H1 (cell line): Measurements from ENCODE around the gene PLXDC2. TPM values are rescaled to one million over a fixed set of nuclear protein-coding genes. Genes with fewer than 3 reads are reported as not detected.

Source experiments
- CTCF ChIA-PET: fragments of 300-600 bp; sonication (Branson Sonifier 250); formaldehyde crosslinking; loops from one replicate; lab custom pipeline; 2021; ENCODE audit not compliant: partially characterized antibody; lab: Charles Lee
- POLR2A ChIA-PET: fragments of 300-600 bp; sonication (Branson Sonifier 250); formaldehyde crosslinking; loops from one replicate; lab custom pipeline; 2021; ENCODE audit warnings: inconsistent platforms; ENCODE audit not compliant: partially characterized antibody; lab: Charles Lee
- DNase-seq, 2 experiments: peaks; one replicate each; pipeline versions ENCODE4 v3.0.0 to v3.0.0-alpha.2; 2010 to 2022; ENCODE audit warnings: low spot score in 2 of 2, low read depth in 1 of 2, mixed read lengths in 1 of 2
- FAIRE-seq: peaks from 2 replicates; lab custom pipeline; 2011; peaks lifted over from hg19 to GRCh38; lab: Jason Lieb, UNC
- H2AFZ ChIP-seq: 2 replicates; pipeline ENCODE4 v1.8.1; 2012; ENCODE audit warnings: low read length, inconsistent platforms
- H2AK5ac ChIP-seq: 2 replicates; pipeline ENCODE4 v1.6.1; 2013; ENCODE audit warnings: low read depth, low read length
- H2BK120ac ChIP-seq: replicated peaks from 2 replicates; pipeline ENCODE3; 2013; ENCODE audit warnings: low read depth, low read length, inconsistent platforms
- H2BK12ac ChIP-seq: 2 replicates; pipeline ENCODE4 v1.6.1; 2013; ENCODE audit warnings: low read depth, low read length
- H2BK15ac ChIP-seq: 2 replicates; pipeline ENCODE4 v1.6.1; 2013; ENCODE audit warnings: low read length
- H2BK20ac ChIP-seq: 2 replicates; pipeline ENCODE4 v1.6.1; 2013; ENCODE audit warnings: low read length
- H2BK5ac ChIP-seq: 2 replicates; pipeline ENCODE4 v1.6.1; 2013; ENCODE audit warnings: low read depth, low read length
- H3K14ac ChIP-seq: 2 replicates; pipeline ENCODE4 v1.6.1; 2013; ENCODE audit warnings: inconsistent platforms; ENCODE audit not compliant: insufficient read length
- H3K18ac ChIP-seq: 2 replicates; pipeline ENCODE4 v1.6.1; 2013; ENCODE audit warnings: low read length; ENCODE audit errors: extremely low read depth
- H3K23ac ChIP-seq: 2 replicates; pipeline ENCODE4 v1.6.1; 2013; ENCODE audit warnings: inconsistent platforms; ENCODE audit not compliant: insufficient read length
- H3K23me2 ChIP-seq: 2 replicates; pipeline ENCODE4 v1.6.1; 2013; ENCODE audit warnings: low read depth, low read length
- H3K27ac ChIP-seq: 2 replicates; pipeline ENCODE4 v1.6.1; 2011; ENCODE audit warnings: low read depth, low read length, inconsistent platforms
- H3K27me3 ChIP-seq, 4 experiments: replicated peaks in 1 of 4; 1 replicate in 1 of 4; 2 replicates in 3 of 4; pipeline versions ENCODE4 v1.6.1 to v1.8.1; 2011 to 2013; ENCODE audit warnings: low read length in 3 of 4, mild to moderate bottlenecking in 3 of 4, inconsistent platforms in 2 of 4, mixed read lengths in 2 of 4, moderate library complexity in 1 of 4; ENCODE audit not compliant: control insufficient read depth in 3 of 4, insufficient read depth in 3 of 4; ENCODE audit errors: extremely low read depth in 1 of 4
- H3K36me3 ChIP-seq, 4 experiments: 2 replicates each; pipeline versions ENCODE4 v1.6.1 to v1.8.1; 2011 to 2013; ENCODE audit warnings: mild to moderate bottlenecking in 4 of 4, low read length in 3 of 4, moderate library complexity in 2 of 4, control low read depth in 1 of 4, inconsistent platforms in 1 of 4; ENCODE audit not compliant: insufficient read depth in 4 of 4, control insufficient read depth in 2 of 4
- H3K4ac ChIP-seq: replicated peaks from 2 replicates; pipeline ENCODE3; 2013; ENCODE audit warnings: low read length, low read depth, mixed read lengths, inconsistent platforms; ENCODE audit not compliant: insufficient read length
- H3K4me1 ChIP-seq, 4 experiments: replicated peaks in 1 of 4; 1 replicate in 1 of 4; 2 replicates in 3 of 4; pipeline versions ENCODE4 v1.6.1 to v1.8.1; 2011 to 2013; ENCODE audit warnings: low read length in 3 of 4, inconsistent platforms in 2 of 4, mixed read lengths in 1 of 4; ENCODE audit not compliant: insufficient read depth in 4 of 4, control insufficient read depth in 3 of 4
- H3K4me2 ChIP-seq, 2 experiments: 2 replicates each; pipeline versions ENCODE4 v1.6.1 to v1.8.1; 2011 to 2013; ENCODE audit warnings: low read depth in 2 of 2, low read length in 2 of 2, control low read depth in 1 of 2, inconsistent platforms in 1 of 2, mild to moderate bottlenecking in 1 of 2; ENCODE audit not compliant: insufficient read depth in 1 of 2
- H3K4me3 ChIP-seq, 4 experiments: fragments of 200-600, 300-600 bp in 1 of 4; sonication (generic), shearing (Covaris generic), sonication (Bioruptor Twin) in 1 of 4; 2 replicates each; pipeline versions ENCODE4 v1.5.1 to v1.8.1; 2011 to 2016; ENCODE audit warnings: low read length in 4 of 4, low read depth in 3 of 4, control low read depth in 2 of 4, inconsistent platforms in 2 of 4, mild to moderate bottlenecking in 2 of 4, mixed read lengths in 1 of 4, moderate library complexity in 1 of 4; ENCODE audit not compliant: insufficient read depth in 2 of 4; ENCODE audit errors: extremely low read depth in 1 of 4
- H3K56ac ChIP-seq: replicated peaks from 2 replicates; pipeline ENCODE3; 2013; ENCODE audit warnings: low read depth, mild to moderate bottlenecking, mixed read lengths, low read length, inconsistent platforms; ENCODE audit not compliant: insufficient read length
- H3K79me1 ChIP-seq: 2 replicates; pipeline ENCODE4 v1.6.1; 2013; ENCODE audit warnings: low read depth, low read length, control low read depth
- H3K79me2 ChIP-seq, 2 experiments: 2 replicates each; pipeline versions ENCODE4 v1.6.1 to v1.8.1; 2012 to 2013; ENCODE audit warnings: low read length in 2 of 2, mild to moderate bottlenecking in 2 of 2, inconsistent platforms in 1 of 2; ENCODE audit not compliant: insufficient read depth in 2 of 2, control insufficient read depth in 1 of 2
- H3K9ac ChIP-seq, 4 experiments: replicated peaks in 1 of 4; 1 replicate in 1 of 4; 2 replicates in 3 of 4; pipeline versions ENCODE4 v1.6.1 to v1.8.1; 2011 to 2013; ENCODE audit warnings: low read depth in 3 of 4, low read length in 3 of 4, control low read depth in 2 of 4, mild to moderate bottlenecking in 2 of 4, moderate library complexity in 2 of 4, inconsistent platforms in 1 of 4; ENCODE audit errors: extremely low read depth in 1 of 4
- H3K9me3 ChIP-seq, 2 experiments: 2 replicates each; pipeline versions ENCODE4 v1.6.1 to v1.8.1; 2012 to 2013; ENCODE audit warnings: mild to moderate bottlenecking in 2 of 2, moderate library complexity in 2 of 2, control low read depth in 1 of 2, inconsistent platforms in 1 of 2, low read depth in 1 of 2, low read length in 1 of 2, mixed read lengths in 1 of 2; ENCODE audit not compliant: insufficient read depth in 2 of 2
- H4K20me1 ChIP-seq, 2 experiments: replicated peaks in 1 of 2; 2 replicates each; pipeline versions ENCODE3 to v1.8.1; 2011 to 2013; ENCODE audit warnings: inconsistent platforms in 2 of 2, low read length in 2 of 2, mild to moderate bottlenecking in 1 of 2; ENCODE audit not compliant: insufficient read depth in 2 of 2, control insufficient read depth in 1 of 2
- H4K5ac ChIP-seq: 2 replicates; pipeline ENCODE4 v1.6.1; 2013; ENCODE audit warnings: low read length, low read depth, mixed read lengths, inconsistent platforms; ENCODE audit not compliant: insufficient read length
- H4K8ac ChIP-seq: 2 replicates; pipeline ENCODE4 v1.8.0; 2013; ENCODE audit warnings: mild to moderate bottlenecking, moderate library complexity, low read length, inconsistent platforms; ENCODE audit not compliant: insufficient read depth; ENCODE audit errors: extremely low read depth
- H4K91ac ChIP-seq: replicated peaks from 2 replicates; pipeline ENCODE3; 2013; ENCODE audit warnings: low read length, mixed read lengths, inconsistent platforms; ENCODE audit not compliant: insufficient read length
- BACH1 ChIP-seq: IDR thresholded peaks from 2 replicates; pipeline ENCODE4 v1.6.1; 2012; ENCODE audit warnings: low read length, improper control_type of control experiment
- BRCA1 ChIP-seq: IDR thresholded peaks from 2 replicates; pipeline ENCODE4 v1.6.1; 2012; ENCODE audit warnings: low read depth, low read length, improper control_type of control experiment
- EGR1 ChIP-seq: IDR thresholded peaks from 2 replicates; pipeline ENCODE4 v1.6.1; 2011; ENCODE audit warnings: low read depth, low read length, borderline replicate concordance
- GABPA ChIP-seq: IDR thresholded peaks from 2 replicates; pipeline ENCODE4 v1.6.1; 2011; ENCODE audit warnings: mild to moderate bottlenecking, low read length, moderate library complexity, borderline replicate concordance; ENCODE audit not compliant: insufficient read depth
- KDM1A ChIP-seq: fragments of 200-600, 300-600 bp; sonication (generic); IDR thresholded peaks from 2 replicates; pipeline ENCODE4 v1.7.1; 2016; ENCODE audit warnings: mild to moderate bottlenecking, low read length, borderline replicate concordance
- KDM4A ChIP-seq: IDR thresholded peaks from one replicate; pipeline ENCODE4 v1.7.1; 2012; ENCODE audit warnings: low read depth, mild to moderate bottlenecking, moderate library complexity, low read length, inconsistent platforms; ENCODE audit not compliant: severe bottlenecking
- NRF1 ChIP-seq: IDR thresholded peaks from 2 replicates; pipeline ENCODE4 v1.6.1; 2011; ENCODE audit warnings: mild to moderate bottlenecking, low read depth, low read length, improper control_type of control experiment
- PHF8 ChIP-seq: fragments of 200-600 bp; sonication (generic); conservative IDR thresholded peaks from 2 replicates; pipeline ENCODE4 v1.7.1; 2012; ENCODE audit warnings: low read depth, mild to moderate bottlenecking, inconsistent platforms, low read length, moderate library complexity
- POU5F1 ChIP-seq: IDR thresholded peaks from 2 replicates; pipeline ENCODE4 v1.6.1; 2011; ENCODE audit warnings: low read depth, mild to moderate bottlenecking, low read length, moderate library complexity
- SIRT6 ChIP-seq: IDR thresholded peaks from one replicate; pipeline ENCODE4 v1.7.1; 2012; ENCODE audit warnings: low read length, inconsistent platforms
- SP4 ChIP-seq: IDR thresholded peaks from 2 replicates; pipeline ENCODE4 v1.6.1; 2012; ENCODE audit warnings: low read length, inconsistent platforms
- TBP ChIP-seq: IDR thresholded peaks from 2 replicates; pipeline ENCODE4 v1.6.1; 2011; ENCODE audit warnings: low read depth, low read length, improper control_type of control experiment
- TEAD4 ChIP-seq: IDR thresholded peaks from 2 replicates; pipeline ENCODE4 v1.6.1; 2012; ENCODE audit warnings: low read depth, low read length, inconsistent platforms, mixed read lengths
- YY1 ChIP-seq: IDR thresholded peaks from 2 replicates; pipeline ENCODE4 v1.6.1; 2011; ENCODE audit warnings: low read depth, mild to moderate bottlenecking, low read length
- ZNF274 ChIP-seq: IDR thresholded peaks from 2 replicates; pipeline ENCODE4 v1.7.0; 2012; ENCODE audit warnings: low read length, borderline replicate concordance; ENCODE audit errors: extremely low read depth
- WGBS, 2 experiments: shearing (Covaris generic) in 1 of 2; methylation state at CpG; one replicate each; pipeline versions ENCODE4 v1.1.6 to v1.1.7; 2013 to 2015; ENCODE audit warnings: low lambda C conversion rate in 2 of 2, mixed read lengths in 2 of 2, inconsistent platforms in 1 of 2, low coverage in 1 of 2, missing lambda C conversion rate in 1 of 2; ENCODE audit not compliant: insufficient replicate concordance in 2 of 2, insufficient coverage in 1 of 2, insufficient read length in 1 of 2; ENCODE audit errors: extremely low coverage in 1 of 2, missing lambda C conversion rate in 1 of 2; 5-methylcytosine and 5-hydroxymethylcytosine counted together
- polyA plus RNA-seq, 7 experiments: library from polyadenylated mRNA; depleted of rRNA in 3 of 7; stranded (reverse) in 5 of 7; unstranded in 2 of 7; fragments of >200 nt in 5 of 7; fragments of 200-250 nt in 2 of 7; gene quantifications; 1 replicate in 5 of 7; 2 replicates in 1 of 7; 4 replicates in 1 of 7; pipeline versions ENCODE4 v1.2.1 to v1.2.3, GENCODE V29; 2011 to 2013; ENCODE audit warnings: missing spikeins in 2 of 7, mixed read lengths in 2 of 7
- total RNA-seq: library from RNA; stranded (reverse); fragmentation: NEBNext Ultra II Directional; extraction: Animal tissue kit (Norgen Biotek cat#: 25700); gene quantifications from 2 replicates; pipeline ENCODE4 v1.2.1, GENCODE V29; 2021

PLXDC2 gene
- total and polyA plus RNA-seq, 2 of the 8 experiments (the other 6 are each of a cell fraction or from before 2014, with no cell fraction given), result 23.0 to 40.5 TPM

GRCh38 chr10:20166096-20166675 is 350.0 kb downstream of the PLXDC2 start:
- no peaks in the 10 kb centered on the region for H3K9me3 ChIP-seq
- H4K20me1 ChIP-seq, result no peaks in the 10 kb centered on the region
- no peak overlapping the region for H3K4me2 ChIP-seq
- H2BK12ac ChIP-seq, result no peak overlapping the region
- no peak overlapping the region for H3K23ac ChIP-seq
- 93% methylated on average over 5 of the region's 5 CpGs; no CpG with 5 or more reads in 1 of the 2 experiments for WGBS, 2 experiments
- no peak overlapping the region for H3K56ac ChIP-seq
- CTCF ChIA-PET, result interaction anchor here (0.6 kb wide), 1 partner anchor 56 kb away, joined by 5 read pairs; no protein-coding TSS in a partner anchor
- POLR2A ChIA-PET, result no interaction called here
- no peaks in the 10 kb centered on the region for H3K23me2 ChIP-seq
- no peak overlapping the region for H3K9ac ChIP-seq
- no peak overlapping the region for H3K27ac ChIP-seq
- H3K4ac ChIP-seq, result no peak overlapping the region
- H3K4me3 ChIP-seq, result no peak overlapping the region
- H4K8ac ChIP-seq, result no peak overlapping the region
- H3K18ac ChIP-seq, result no peak overlapping the region
- DNase-seq (no peak), FAIRE-seq (no peak)
- peaks cover 0 to 2% (median under 1%) of the 10 kb centered on the region in 4 experiments; a peak in 1 of 7 replicates for H3K4me1 ChIP-seq
- no peak overlapping the region for H2BK15ac ChIP-seq
- no peak overlapping the region for H2AK5ac ChIP-seq
- no peak overlapping the region for H2AFZ ChIP-seq
- no peak overlapping the region for H2BK5ac ChIP-seq
- H2BK120ac ChIP-seq, result no peak overlapping the region
- H4K91ac ChIP-seq, result no peak overlapping the region
- no peak overlapping the region for H3K14ac ChIP-seq
- no peaks in the 10 kb centered on the region for H3K79me2 ChIP-seq
- H4K5ac ChIP-seq, result no peak overlapping the region
- H2BK20ac ChIP-seq, result no peak overlapping the region
- no peaks in the 10 kb centered on the region for H3K79me1 ChIP-seq
- no peaks in the 10 kb centered on the region; a peak in 1 of 8 replicates for H3K36me3 ChIP-seq
- H3K27me3 ChIP-seq, result no peaks in the 10 kb centered on the region
- TF ChIP-seq GABPA (no peak), PHF8 (no peak), BACH1 (no peak), KDM4A (no peak), SP4 (no peak), YY1 (no peak), TEAD4 (no peak), POU5F1 (no peak), ZNF274 (no peak), TBP (no peak), KDM1A (no peak), BRCA1 (no peak), EGR1 (no peak), NRF1 (no peak), SIRT6 (no peak)
